ENCODE results near the gene DAG1. TPM values are rescaled to one million over a fixed set of nuclear protein-coding genes. Genes with fewer than 3 reads are reported as not detected.

The DAG1 gene
- polyA plus RNA-seq, 2 of the 4 experiments (the other 2 are of a cell fraction) = 46.6 to 59.6 TPM

DNA sequence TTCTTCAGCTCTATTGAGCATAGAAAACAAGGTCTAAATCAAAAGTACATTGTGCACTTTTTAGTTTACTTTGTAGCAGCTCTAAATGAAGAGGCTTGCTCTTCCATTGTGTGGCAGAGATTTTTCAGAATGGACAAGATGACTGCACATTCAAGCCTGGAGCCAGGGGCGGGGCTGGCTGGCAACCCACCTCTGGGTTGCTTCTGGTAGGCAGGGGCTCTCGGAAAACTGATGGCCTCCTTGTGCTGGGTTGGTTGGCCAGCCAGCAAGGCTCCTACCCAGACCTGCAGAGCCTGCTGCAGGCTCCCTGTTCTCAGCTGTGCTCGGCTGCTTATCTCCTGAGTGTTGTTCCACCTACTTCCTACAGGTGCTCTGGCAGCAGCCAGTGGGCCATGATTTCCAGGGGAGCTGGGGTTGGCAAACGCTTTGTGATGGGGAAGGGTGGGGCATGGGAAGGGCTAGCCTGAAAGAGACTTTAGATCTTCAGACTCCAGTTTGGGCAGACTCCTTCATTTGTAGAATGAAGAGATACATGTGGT, 93.0 kb downstream of the DAG1 start:
- DNase-seq (ENCODE audit: low read depth in 1 of 2, low spot score in 1 of 2) = no peak

DNA sequence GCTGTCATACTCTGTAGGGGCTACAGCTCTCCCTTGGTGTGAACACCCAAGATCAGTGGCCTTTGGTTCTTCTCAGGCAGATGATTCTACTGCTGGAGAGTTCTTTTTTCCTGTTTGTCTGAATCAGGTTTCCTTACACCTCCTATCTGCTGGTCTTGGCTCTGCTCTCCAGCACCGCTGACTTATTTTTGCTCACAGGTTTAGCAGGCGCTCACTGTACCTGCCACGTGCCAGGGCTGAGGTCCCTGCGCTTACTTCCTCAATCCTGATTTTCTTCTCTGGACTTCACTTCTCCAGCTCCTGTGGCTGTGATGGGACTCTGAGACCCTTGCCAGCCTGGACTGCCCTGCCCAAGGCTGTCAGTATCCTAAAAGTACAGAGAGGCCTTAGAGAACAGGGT, 93.7 kb downstream of the DAG1 start:
- ChIA-PET CTCF (interaction anchor here (0.8 kb wide), 1 partner anchor 37 kb away, joined by 3 read pairs; no protein-coding TSS in a partner anchor), POLR2A (no interaction called here)
- DNase-seq (ENCODE audit: low read depth in 1 of 2, low spot score in 1 of 2) (no peak), ATAC-seq (no peak), FAIRE-seq (no peak)
- Histone ChIP-seq H3K4me2 (no peak overlapping the region), H3K4me3 (no peak overlapping the region), H3K27ac (no peak overlapping the region), H3K9me3 (no peaks in the 10 kb centered on the region; the same call in 2 of the 3 replicates), H3K4me1 (no peaks in the 10 kb centered on the region)
- no peak for TF ChIP-seq CBX2 (IDR thresholded peaks at IDR 0.05; ENCODE audit: borderline replicate concordance, low read depth)
- TF ChIP-seq NPAS2 (CRISPR knock-in tag; IDR thresholded peaks at IDR 0.05; ENCODE audit: borderline replicate concordance) = no peak
- TF ChIP-seq FOSB (CRISPR knock-in tag; IDR thresholded peaks at IDR 0.05) = no peak
- TF ChIP-seq, protein P1, sequence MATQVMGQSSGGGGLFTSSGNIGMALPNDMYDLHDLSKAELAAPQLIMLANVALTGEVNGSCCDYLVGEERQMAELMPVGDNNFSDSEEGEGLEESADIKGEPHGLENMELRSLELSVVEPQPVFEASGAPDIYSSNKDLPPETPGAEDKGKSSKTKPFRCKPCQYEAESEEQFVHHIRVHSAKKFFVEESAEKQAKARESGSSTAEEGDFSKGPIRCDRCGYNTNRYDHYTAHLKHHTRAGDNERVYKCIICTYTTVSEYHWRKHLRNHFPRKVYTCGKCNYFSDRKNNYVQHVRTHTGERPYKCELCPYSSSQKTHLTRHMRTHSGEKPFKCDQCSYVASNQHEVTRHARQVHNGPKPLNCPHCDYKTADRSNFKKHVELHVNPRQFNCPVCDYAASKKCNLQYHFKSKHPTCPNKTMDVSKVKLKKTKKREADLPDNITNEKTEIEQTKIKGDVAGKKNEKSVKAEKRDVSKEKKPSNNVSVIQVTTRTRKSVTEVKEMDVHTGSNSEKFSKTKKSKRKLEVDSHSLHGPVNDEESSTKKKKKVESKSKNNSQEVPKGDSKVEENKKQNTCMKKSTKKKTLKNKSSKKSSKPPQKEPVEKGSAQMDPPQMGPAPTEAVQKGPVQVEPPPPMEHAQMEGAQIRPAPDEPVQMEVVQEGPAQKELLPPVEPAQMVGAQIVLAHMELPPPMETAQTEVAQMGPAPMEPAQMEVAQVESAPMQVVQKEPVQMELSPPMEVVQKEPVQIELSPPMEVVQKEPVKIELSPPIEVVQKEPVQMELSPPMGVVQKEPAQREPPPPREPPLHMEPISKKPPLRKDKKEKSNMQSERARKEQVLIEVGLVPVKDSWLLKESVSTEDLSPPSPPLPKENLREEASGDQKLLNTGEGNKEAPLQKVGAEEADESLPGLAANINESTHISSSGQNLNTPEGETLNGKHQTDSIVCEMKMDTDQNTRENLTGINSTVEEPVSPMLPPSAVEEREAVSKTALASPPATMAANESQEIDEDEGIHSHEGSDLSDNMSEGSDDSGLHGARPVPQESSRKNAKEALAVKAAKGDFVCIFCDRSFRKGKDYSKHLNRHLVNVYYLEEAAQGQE (IDR thresholded peaks at IDR 0.05) = no peak
- no peak for TF ChIP-seq TFCP2L1 (CRISPR knock-in tag; IDR thresholded peaks at IDR 0.05)
- WGBS (ENCODE audit: missing lambda C conversion rate) = 83% methylated on average over 4 of the region's 4 CpGs

More for the DNA sequence above, 93.0 kb downstream of the DAG1 start:
- no peak for FAIRE-seq
- Histone ChIP-seq H3K4me2 (no peak overlapping the region), H3K27ac (no peak overlapping the region), H3K9me3 (no peaks in the 10 kb centered on the region; the same call in 2 of the 3 replicates), H3K4me3 (no peak overlapping the region), H3K4me1 (no peaks in the 10 kb centered on the region)
- ChIA-PET CTCF (interaction anchor here (0.6 to 0.8 kb wide), 2 partner anchors 36 to 46 kb away, joined by 3 read pairs; no protein-coding TSS in a partner anchor), POLR2A (no interaction called here)
- no peak for TF ChIP-seq TP53 (CRISPR knock-in tag; IDR thresholded peaks at IDR 0.05)
- no peak for TF ChIP-seq HOXB5 (CRISPR knock-in tag; IDR thresholded peaks at IDR 0.05)
- TF ChIP-seq NR3C1 (IDR thresholded peaks at IDR 0.05) = no peak
- no peak for TF ChIP-seq ZFP36 (IDR thresholded peaks at IDR 0.05; ENCODE audit: borderline replicate concordance, partially characterized antibody)
- TF ChIP-seq RFX5 (IDR thresholded peaks at IDR 0.05) = no peak
- TF ChIP-seq HEYL (CRISPR knock-in tag; IDR thresholded peaks at IDR 0.05) = no peak
- TF ChIP-seq, protein P2, sequence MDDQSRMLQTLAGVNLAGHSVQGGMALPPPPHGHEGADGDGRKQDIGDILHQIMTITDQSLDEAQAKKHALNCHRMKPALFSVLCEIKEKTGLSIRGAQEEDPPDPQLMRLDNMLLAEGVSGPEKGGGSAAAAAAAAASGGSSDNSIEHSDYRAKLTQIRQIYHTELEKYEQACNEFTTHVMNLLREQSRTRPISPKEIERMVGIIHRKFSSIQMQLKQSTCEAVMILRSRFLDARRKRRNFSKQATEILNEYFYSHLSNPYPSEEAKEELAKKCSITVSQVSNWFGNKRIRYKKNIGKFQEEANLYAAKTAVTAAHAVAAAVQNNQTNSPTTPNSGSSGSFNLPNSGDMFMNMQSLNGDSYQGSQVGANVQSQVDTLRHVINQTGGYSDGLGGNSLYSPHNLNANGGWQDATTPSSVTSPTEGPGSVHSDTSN (IDR thresholded peaks at IDR 0.05) = no peak
- TF ChIP-seq POLR2AphosphoS2 (conservative IDR thresholded peaks at IDR 0.05; ENCODE audit: low read length) = no peak
- TF ChIP-seq KDM1A (IDR thresholded peaks at IDR 0.05; ENCODE audit: low read depth) = no peak
- TF ChIP-seq GATA3 (IDR thresholded peaks at IDR 0.05; ENCODE audit: borderline replicate concordance) = no peak
- TF ChIP-seq, protein P3, sequence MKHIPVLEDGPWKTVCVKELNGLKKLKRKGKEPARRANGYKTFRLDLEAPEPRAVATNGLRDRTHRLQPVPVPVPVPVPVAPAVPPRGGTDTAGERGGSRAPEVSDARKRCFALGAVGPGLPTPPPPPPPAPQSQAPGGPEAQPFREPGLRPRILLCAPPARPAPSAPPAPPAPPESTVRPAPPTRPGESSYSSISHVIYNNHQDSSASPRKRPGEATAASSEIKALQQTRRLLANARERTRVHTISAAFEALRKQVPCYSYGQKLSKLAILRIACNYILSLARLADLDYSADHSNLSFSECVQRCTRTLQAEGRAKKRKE (CRISPR knock-in tag; IDR thresholded peaks at IDR 0.05; ENCODE audit: low read depth) = no peak
- no peak for TF ChIP-seq EHF (CRISPR knock-in tag; IDR thresholded peaks at IDR 0.05)
- no peak for TF ChIP-seq CHD4 (IDR thresholded peaks at IDR 0.05; ENCODE audit: borderline replicate concordance)
- no peak for TF ChIP-seq TFCP2L1 (CRISPR knock-in tag; IDR thresholded peaks at IDR 0.05)
- no peak for TF ChIP-seq CEBPB (IDR thresholded peaks at IDR 0.05)
- TF ChIP-seq MYC (IDR thresholded peaks at IDR 0.05; ENCODE audit: borderline replicate concordance, low read length) = no peak
- no peak for TF ChIP-seq FOXS1 (CRISPR knock-in tag; IDR thresholded peaks at IDR 0.05)
- WGBS (ENCODE audit: missing lambda C conversion rate) = 12% methylated on average over 4 of the region's 4 CpGs
- ATAC-seq = peak; percentile 73 to 78

All from A549 (cell line).